HCT116 (cell line): Measurements from ENCODE around the gene EPB41L4A.

Source experiments
- CEBPB ChIP-seq: IDR thresholded peaks from 2 replicates; pipeline ENCODE4 v1.6.1; 2012; ENCODE audit warnings: low read depth
- CTCF ChIP-seq, 3 experiments: fragments of 200-600 bp in 1 of 3; sonication (generic) in 1 of 3; IDR thresholded peaks in 2 of 3; conservative IDR thresholded peaks in 1 of 3; 2 replicates each; pipeline ENCODE4 v1.5.1; 2012 to 2017; ENCODE audit warnings: low read depth in 2 of 3, low read length in 2 of 3, antibody characterized with exemption in 1 of 3, borderline replicate concordance in 1 of 3, control low read depth in 1 of 3, mild to moderate bottlenecking in 1 of 3, mixed read lengths in 1 of 3, mixed run types in 1 of 3, moderate library complexity in 1 of 3; ENCODE audit not compliant: insufficient read depth in 1 of 3
- EZH2 ChIP-seq: fragments of 200-600 bp; sonication (generic); IDR thresholded peaks from 2 replicates; pipeline ENCODE4 v1.6.1; 2017; ENCODE audit warnings: antibody characterized with exemption, mixed run types
- EZH2phosphoT487 ChIP-seq: fragments of 200-600 bp; IDR thresholded peaks from 2 replicates; pipeline ENCODE4 v1.6.1; 2018; ENCODE audit warnings: antibody characterized with exemption, borderline replicate concordance
- FOSL1 ChIP-seq: IDR thresholded peaks from 2 replicates; pipeline ENCODE4 v1.6.1; 2012; ENCODE audit warnings: low read depth
- JUND ChIP-seq: IDR thresholded peaks from 2 replicates; pipeline ENCODE4 v1.6.1; 2012
- MAX ChIP-seq: IDR thresholded peaks from 2 replicates; pipeline ENCODE4 v1.6.1; 2012
- POLR2A ChIP-seq: IDR thresholded peaks from 2 replicates; pipeline ENCODE4 v1.7.0; 2011; ENCODE audit warnings: borderline replicate concordance; ENCODE audit not compliant: insufficient read depth, insufficient read length; ENCODE audit errors: extremely low read depth
- POLR2AphosphoS5 ChIP-seq: IDR thresholded peaks from 2 replicates; pipeline ENCODE4 v1.6.1; 2011; ENCODE audit warnings: mild to moderate bottlenecking, low read depth, low read length, moderate library complexity
- REST ChIP-seq: IDR thresholded peaks from 2 replicates; pipeline ENCODE4 v1.6.1; 2012; ENCODE audit warnings: low read depth
- SP1 ChIP-seq: IDR thresholded peaks from 2 replicates; pipeline ENCODE4 v1.6.1; 2012; ENCODE audit warnings: low read depth
- YY1 ChIP-seq: IDR thresholded peaks from 2 replicates; pipeline ENCODE4 v1.6.1; 2011; ENCODE audit warnings: low read length, low read depth, moderate library complexity, mild to moderate bottlenecking; ENCODE audit not compliant: insufficient replicate concordance; ENCODE audit errors: extremely low read depth
- ZNF274 ChIP-seq: fragments of 200-500 bp; sonication (Bioruptor generic); IDR thresholded peaks from 2 replicates; pipeline ENCODE4 v1.6.1; 2014; ENCODE audit warnings: mild to moderate bottlenecking, low read depth, low read length, inconsistent platforms

- no peak for TF ChIP-seq CTCF (IDR thresholded peaks at IDR 0.05 in 2 of 3, conservative IDR thresholded peaks at IDR 0.05 in 1 of 3; ENCODE audit: borderline replicate concordance in 1 of 3, insufficient read depth in 1 of 3, low read depth in 2 of 3, low read length in 2 of 3)
- no peak for TF ChIP-seq EZH2phosphoT487
- no peak for TF ChIP-seq JUND
- no peak for TF ChIP-seq POLR2A
- TF ChIP-seq ZNF274: no peak
- TF ChIP-seq SP1: no peak
- no peak for TF ChIP-seq EZH2
- TF ChIP-seq REST: no peak
- TF ChIP-seq POLR2AphosphoS5: no peak
- no peak for TF ChIP-seq CEBPB
- TF ChIP-seq MAX: no peak
- no peak for TF ChIP-seq FOSL1
- no peak for TF ChIP-seq YY1
Measured at GRCh38 chr5:112156211-112156610, 262.9 kb downstream of the EPB41L4A start.
